BE2C (cell line): ENCODE results near the gene FOXP4.

Experiments
- DNase-seq: peaks from one replicate; pipeline ENCODE4 v3.0.0-alpha.2; 2020
- H3K27me3 ChIP-seq: fragments of 250-450 bp; sonication (Bioruptor Pico); 2 replicates; pipeline ENCODE4 v1.5.1; 2020; ENCODE audit warnings: mild to moderate bottlenecking
- H3K36me3 ChIP-seq: fragments of 250-450 bp; sonication (Bioruptor Pico); 2 replicates; pipeline ENCODE4 v1.5.1; 2020; ENCODE audit warnings: mild to moderate bottlenecking
- H3K4me1 ChIP-seq: fragments of 250-450 bp; sonication (Bioruptor Pico); 2 replicates; pipeline ENCODE4 v1.5.1; 2020
- H3K4me3 ChIP-seq: 2 replicates; pipeline ENCODE4 v1.5.1; 2011; ENCODE audit warnings: low read depth, low read length
- H3K9me3 ChIP-seq: fragments of 250-450 bp; sonication (Bioruptor Pico); 2 replicates; pipeline ENCODE4 v1.5.1; 2020
- CTCF ChIP-seq: IDR thresholded peaks from 2 replicates; pipeline ENCODE4 v1.5.1; 2012; ENCODE audit warnings: mild to moderate bottlenecking, low read depth, low read length

Gene FOXP4

GRCh38 chr6:41509580-41509979, 36.6 kb upstream of the FOXP4 start:
- H3K9me3 ChIP-seq = no peaks in the 10 kb centered on the region
- H3K27me3 ChIP-seq = peaks cover 15% of the 10 kb centered on the region
- H3K4me1 ChIP-seq = no peaks in the 10 kb centered on the region; the same call in 1 of the 2 replicates

GRCh38 chr6:41511443-41512060, 34.6 kb upstream of the FOXP4 start:
- Histone ChIP-seq H3K36me3 (no peaks in the 10 kb centered on the region), H3K27me3 (no peaks in the 10 kb centered on the region), H3K4me3 (no peak overlapping the region), H3K4me1 (no peaks in the 10 kb centered on the region), H3K9me3 (no peaks in the 10 kb centered on the region)
- no peak for TF ChIP-seq CTCF
- no peak for DNase-seq

More at GRCh38 chr6:41509580-41509979, 36.6 kb upstream of the FOXP4 start:
- no peak for DNase-seq
- H3K36me3 ChIP-seq = no peaks in the 10 kb centered on the region
- no peak for TF ChIP-seq CTCF
- H3K4me3 ChIP-seq = no peak overlapping the region

DNA sequence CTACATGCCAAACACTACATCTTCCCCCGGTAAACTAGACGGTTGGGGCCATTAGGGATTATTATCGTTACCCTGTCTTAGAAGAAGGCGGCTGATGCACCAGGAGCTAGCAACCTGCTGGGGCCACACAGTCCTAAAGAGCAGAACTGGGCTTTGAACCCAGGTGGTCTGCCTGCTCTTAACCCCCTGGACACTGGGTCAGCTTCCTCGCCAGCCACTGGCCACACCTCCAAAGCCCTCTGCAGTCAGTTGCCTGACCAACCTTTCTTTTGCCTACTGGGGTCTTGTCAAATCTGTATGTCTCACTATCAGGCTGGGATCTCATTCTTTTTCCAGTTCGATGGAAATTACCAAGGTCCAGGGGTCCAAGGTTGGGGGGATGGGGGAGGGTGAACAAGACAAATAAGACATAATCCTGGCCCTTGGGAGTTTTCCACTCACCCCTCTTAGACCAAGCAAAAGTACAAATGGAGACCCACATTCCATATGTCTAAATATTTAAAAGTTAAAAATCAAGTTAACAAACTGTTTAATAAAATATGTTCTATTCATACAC, 34.0 kb upstream of the FOXP4 start:
- H3K9me3 ChIP-seq = no peaks in the 10 kb centered on the region
- no peaks in the 10 kb centered on the region for H3K4me1 ChIP-seq
- TF ChIP-seq CTCF = no peak
- H3K36me3 ChIP-seq = no peaks in the 10 kb centered on the region
- no peak for DNase-seq
- H3K4me3 ChIP-seq = no peak overlapping the region
- no peaks in the 10 kb centered on the region for H3K27me3 ChIP-seq

DNA sequence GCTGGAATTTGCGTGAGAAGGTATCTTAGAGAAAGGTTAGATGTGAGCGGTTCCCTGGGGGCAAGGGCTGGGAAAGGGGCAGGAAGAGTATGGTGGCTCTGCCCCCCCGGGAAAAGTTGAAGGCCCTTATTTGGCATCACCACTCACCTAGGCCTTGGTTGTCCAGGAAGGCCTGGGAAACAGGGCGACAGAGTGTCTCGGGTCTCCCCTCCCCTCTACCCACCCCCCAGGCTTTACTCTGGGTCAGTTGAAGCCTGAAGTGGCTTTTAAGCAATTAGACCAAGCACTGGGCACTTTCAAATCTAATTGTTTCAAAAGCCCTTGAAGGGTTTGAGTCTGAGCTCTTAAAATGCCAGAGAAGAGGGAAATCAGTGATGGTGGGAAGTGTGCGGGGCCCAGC, 30.2 kb upstream of the FOXP4 start:
- no peak for DNase-seq
- H3K4me3 ChIP-seq = no peak overlapping the region
- H3K4me1 ChIP-seq = no peaks in the 10 kb centered on the region
- H3K9me3 ChIP-seq = no peaks in the 10 kb centered on the region
- H3K27me3 ChIP-seq = no peaks in the 10 kb centered on the region
- no peak for TF ChIP-seq CTCF
- H3K36me3 ChIP-seq = no peaks in the 10 kb centered on the region

DNA sequence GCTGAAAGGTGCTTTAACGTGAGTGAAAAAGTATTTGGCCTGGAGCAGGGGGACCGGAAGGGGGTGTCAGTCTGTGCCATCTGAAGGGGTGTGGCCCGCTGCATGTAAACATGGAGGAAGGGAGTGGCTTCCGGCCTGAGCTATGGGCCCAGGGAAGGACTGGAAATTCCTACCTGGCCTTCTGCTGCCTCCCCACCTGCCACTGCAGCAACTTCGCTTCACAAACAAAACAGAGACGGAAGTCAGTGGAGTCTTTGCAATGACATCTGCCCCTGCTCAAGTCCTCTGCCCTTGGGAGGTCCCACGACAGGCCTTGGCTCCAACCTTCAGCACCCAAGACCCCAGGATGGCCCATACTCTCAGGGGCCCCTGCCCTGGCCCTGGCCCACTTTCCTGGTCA, 28.1 kb upstream of the FOXP4 start:
- H3K4me3 ChIP-seq = no peak overlapping the region
- H3K27me3 ChIP-seq = no peaks in the 10 kb centered on the region
- H3K36me3 ChIP-seq = no peaks in the 10 kb centered on the region
- no peak for TF ChIP-seq CTCF
- H3K9me3 ChIP-seq = no peaks in the 10 kb centered on the region
- no peaks in the 10 kb centered on the region for H3K4me1 ChIP-seq
- DNase-seq = no peak

- Histone ChIP-seq H3K9me3 (no peaks in the 10 kb centered on the region), H3K4me3 (no peak overlapping the region), H3K4me1 (no peaks in the 10 kb centered on the region), H3K36me3 (no peaks in the 10 kb centered on the region), H3K27me3 (no peaks in the 10 kb centered on the region)
- TF ChIP-seq CTCF = no peak
- DNase-seq = no peak
Observed at GRCh38 chr6:41519305-41519744, 26.9 kb upstream of the FOXP4 start.
